Astrocyte of the cerebellum (primary cell): ENCODE measurements around the gene PANK1.

Experiments
- DNase-seq: peaks from one replicate; pipeline ENCODE4 v3.0.0-alpha.2; 2011; ENCODE audit warnings: low read depth
- H3K4me3 ChIP-seq: 2 replicates; pipeline ENCODE4 v1.5.1; 2011; ENCODE audit warnings: mild to moderate bottlenecking, low read depth, low read length, moderate library complexity
- in situ Hi-C: cut with HindIII; loops from 2 replicates; pipeline ENCODE4 v1.10.0; 2017; ENCODE audit warnings: low sequenced_read_pairs
- TF ChIP-seq, protein P1 (sequence below): IDR thresholded peaks from 2 replicates; pipeline ENCODE4 v1.5.1; 2012; ENCODE audit warnings: low read length, low read depth, moderate library complexity, mild to moderate bottlenecking; ENCODE audit errors: missing control alignments

Gene PANK1

DNA sequence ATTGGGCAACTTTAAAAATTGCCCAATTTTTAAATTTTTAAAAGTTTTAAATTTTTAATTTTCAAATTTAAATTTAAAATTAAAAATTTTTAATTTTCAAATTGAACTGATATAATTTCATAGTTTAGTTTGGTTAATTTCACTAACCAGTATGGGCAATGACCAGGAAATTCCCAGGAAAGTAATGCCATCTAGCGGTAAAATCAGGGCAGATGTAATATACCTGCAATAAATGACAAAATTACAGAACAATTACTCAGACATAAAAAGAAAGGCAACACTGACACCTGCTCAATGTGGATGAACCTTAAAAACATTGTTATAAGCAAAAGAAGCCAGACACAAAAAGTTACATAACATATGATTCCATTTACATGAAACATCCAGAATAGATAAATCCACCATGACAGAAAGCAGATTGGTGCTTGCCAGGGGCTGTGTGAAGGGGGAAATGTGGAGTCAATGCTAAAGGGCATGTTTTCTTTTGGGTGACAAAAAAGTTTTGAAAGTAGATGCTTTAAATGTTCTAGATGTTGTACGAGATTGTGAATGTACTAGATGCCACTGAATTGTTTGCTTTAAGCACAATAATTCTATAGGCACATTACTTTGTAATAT, 81.1 kb downstream of the PANK1 start:
- DNase-seq: peak; percentile 32
- in situ Hi-C loops: no loop called here
- TF ChIP-seq, protein P1, sequence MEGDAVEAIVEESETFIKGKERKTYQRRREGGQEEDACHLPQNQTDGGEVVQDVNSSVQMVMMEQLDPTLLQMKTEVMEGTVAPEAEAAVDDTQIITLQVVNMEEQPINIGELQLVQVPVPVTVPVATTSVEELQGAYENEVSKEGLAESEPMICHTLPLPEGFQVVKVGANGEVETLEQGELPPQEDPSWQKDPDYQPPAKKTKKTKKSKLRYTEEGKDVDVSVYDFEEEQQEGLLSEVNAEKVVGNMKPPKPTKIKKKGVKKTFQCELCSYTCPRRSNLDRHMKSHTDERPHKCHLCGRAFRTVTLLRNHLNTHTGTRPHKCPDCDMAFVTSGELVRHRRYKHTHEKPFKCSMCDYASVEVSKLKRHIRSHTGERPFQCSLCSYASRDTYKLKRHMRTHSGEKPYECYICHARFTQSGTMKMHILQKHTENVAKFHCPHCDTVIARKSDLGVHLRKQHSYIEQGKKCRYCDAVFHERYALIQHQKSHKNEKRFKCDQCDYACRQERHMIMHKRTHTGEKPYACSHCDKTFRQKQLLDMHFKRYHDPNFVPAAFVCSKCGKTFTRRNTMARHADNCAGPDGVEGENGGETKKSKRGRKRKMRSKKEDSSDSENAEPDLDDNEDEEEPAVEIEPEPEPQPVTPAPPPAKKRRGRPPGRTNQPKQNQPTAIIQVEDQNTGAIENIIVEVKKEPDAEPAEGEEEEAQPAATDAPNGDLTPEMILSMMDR: peak; percentile 60
- H3K4me3 ChIP-seq: no peak overlapping the region

DNA sequence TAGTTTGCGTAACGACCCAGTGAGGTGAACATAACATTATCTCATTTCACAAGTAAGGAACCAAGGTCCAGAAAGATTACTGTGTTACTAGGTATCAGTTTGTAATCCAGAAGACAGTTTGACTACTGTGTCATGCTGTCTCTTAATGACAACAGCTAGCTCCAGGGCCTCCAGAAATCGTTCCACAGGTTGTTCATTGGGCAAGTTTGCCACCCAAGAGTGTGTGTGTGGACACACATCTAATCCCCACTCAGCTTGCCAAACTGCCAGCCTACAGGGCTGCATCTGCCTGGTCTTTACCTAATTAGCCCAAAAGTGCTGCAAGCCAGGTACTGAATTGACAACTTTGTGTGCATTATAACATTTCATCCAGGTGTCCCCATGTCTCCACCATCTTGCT, 81.7 kb downstream of the PANK1 start:
- in situ Hi-C loops: no loop called here
- no peak for DNase-seq
- no peak overlapping the region for H3K4me3 ChIP-seq
- TF ChIP-seq, protein P1: no peak

DNA sequence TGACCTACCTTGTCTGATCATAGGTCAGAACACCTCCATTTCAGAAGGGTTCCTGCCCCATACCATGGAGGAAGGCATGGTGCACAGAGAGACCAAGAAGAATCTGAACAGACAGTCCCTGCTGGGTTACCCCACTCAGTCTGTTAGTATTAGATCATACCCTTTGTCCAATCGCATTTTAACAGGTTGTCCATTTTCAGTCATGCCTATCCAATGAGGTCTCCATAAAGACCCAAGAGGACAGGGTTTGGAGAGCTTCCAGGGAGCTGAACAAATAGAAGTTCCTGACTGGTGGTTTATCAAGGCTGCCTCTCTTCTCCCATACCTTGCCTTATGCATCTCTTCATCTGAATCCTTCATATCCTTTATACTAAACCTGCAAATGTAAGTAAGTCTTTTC, 88.4 kb downstream of the PANK1 start:
- no peak for DNase-seq
- in situ Hi-C loops: no loop called here
- TF ChIP-seq, protein P1: no peak
- H3K4me3 ChIP-seq: no peak overlapping the region

DNA sequence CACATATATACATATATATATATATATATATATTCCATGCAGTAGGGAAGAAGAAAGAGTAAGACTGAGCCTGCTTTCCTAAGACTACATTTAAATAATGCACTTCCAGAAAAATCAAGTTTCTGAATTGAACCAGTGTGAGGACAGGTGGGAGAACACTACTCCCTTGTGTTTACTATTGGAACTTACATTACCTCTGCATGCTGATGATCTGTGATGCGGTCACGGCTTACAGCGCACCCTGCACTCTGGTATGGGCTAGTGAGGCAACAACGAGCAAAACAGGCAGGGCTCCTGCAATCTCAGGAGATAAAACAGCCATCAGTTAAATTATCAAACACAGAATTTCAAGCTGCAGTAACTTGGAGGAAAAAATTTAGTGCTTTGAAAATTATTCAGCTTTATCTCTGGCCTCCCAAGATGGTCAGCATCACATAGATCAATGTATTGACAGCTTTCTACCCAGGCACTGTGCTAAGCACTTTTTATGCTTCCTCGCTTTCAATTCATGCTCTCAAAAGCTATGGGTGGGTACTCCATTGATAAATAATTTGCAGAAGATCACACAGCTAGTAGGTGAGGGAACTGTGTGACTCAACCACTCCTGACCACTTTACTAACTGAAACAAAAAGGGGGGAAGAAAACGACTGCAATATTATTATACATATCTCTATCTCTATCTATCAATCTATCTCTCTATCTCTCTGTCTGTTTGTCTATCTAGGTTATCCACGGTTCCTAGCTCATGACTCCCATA, 89.2 kb downstream of the PANK1 start:
- in situ Hi-C loops: no loop called here
- DNase-seq: no peak
- TF ChIP-seq, protein P1: peak; percentile 24
- no peak overlapping the region for H3K4me3 ChIP-seq

DNA sequence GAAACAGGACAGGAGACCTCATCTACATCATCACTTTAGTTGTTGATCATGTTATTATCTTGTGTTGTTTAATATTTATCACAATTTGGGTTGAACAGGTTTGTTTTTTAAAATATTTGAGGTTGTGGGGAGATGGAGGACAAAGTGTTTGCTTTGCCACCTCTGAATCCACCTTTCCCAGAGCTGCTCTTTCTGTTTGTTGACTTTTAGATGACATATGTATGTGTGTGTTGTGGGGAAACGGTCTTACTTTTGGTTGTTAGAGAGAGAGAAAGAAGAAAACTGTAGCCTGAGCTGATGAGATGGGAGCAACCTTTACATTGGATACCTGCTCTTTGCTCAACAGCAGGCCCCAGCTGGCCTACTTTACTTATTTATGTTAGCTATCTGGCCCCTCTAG, 90.6 kb downstream of the PANK1 start:
- no peak overlapping the region for H3K4me3 ChIP-seq
- TF ChIP-seq, protein P1: no peak
- DNase-seq: no peak
- in situ Hi-C loops: loop anchor here (5.0 kb wide), 1 partner anchor 92 kb away; no protein-coding TSS in a partner anchor

DNA sequence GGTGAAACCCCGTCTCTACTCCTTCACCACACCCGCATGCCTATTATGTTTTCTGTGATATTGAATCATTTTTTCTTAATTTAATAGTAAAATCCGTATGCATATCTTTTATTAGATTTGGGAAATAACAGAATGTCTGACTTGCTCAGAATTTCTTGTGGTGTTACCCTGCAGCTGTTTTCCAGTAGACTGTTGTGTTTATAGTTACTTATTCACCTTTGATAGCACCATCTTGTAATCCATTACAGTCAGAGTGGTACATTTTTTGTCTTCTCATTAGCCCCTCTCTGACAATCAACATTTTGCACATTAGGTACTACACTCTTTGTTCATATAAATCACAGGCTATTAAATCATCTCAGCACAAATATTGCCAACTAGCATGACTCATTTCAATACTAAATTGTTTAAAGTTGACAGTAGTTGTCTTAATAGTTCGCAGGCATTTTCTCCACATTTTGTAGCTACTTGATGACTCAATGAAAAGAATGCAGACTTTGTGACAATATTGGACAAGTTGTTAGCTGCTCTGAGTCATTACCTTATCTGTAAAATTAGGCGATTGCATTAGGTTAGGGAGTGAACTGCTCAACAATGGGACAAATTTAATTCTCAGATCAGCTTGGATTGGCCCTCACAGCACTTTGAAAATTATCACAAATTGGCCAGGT, 91.8 kb downstream of the PANK1 start:
- TF ChIP-seq, protein P1: no peak
- DNase-seq: peak; percentile 84
- H3K4me3 ChIP-seq: no peak overlapping the region
- in situ Hi-C loops: loop anchor here (5.0 kb wide), 1 partner anchor 91 kb away; no protein-coding TSS in a partner anchor
